GM21619 (cell line): ENCODE data around the gene ENOSF1.

Source experiments
- ATAC-seq: cut with Tn5 transposase; IDR thresholded peaks from one replicate; pipeline ENCODE4 v1.9.1; 2021; ENCODE audit not compliant: unreplicated experiment

The ENOSF1 gene

DNA sequence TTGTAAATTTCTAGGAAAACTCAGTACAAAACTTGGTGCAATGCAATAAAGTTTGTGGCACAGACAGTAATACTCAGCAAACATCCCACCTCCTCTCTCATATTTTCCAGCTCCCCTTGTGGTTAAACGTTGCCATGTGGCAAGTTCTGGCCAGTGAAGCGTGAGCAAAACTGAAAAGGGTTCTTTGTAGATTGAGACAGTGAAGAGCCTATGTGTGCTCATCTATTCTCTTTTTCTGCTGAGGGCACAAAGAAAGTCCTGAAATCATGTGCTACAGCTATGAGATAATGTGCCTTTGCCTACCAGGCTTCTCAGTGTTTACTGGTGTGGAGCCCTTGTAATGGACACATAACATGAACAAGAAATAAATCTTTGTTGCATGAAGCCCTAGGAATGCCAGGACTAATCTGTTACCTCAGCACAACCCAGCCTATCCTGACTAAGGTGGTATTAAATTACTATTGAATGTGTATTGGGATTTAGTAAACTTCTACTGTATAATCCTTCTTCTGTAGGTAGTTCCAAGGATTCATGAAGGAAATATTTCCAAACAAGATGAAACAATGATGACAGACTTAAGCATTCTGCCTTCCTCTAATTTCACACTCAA lies 67.9 kb downstream of the ENOSF1 start:
- no peak for ATAC-seq

DNA sequence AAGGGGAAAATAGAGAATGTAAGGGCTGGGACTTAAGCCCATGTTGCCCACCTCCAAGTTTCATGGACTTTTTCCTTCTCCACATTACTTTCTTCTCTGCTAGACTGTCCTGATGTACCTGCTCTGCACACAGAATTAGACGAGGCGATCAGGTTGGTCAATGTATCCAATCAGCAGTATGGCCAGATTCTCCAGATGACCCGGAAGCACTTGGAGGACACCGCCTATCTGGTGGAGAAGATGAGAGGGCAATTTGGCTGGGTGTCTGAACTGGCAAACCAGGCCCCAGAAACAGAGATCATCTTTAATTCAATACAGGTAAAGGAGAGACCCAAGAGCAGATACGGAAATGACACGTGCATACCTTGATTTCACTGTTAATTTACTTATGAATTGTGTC lies 71.2 kb downstream of the ENOSF1 start:
- ATAC-seq, result no peak

DNA sequence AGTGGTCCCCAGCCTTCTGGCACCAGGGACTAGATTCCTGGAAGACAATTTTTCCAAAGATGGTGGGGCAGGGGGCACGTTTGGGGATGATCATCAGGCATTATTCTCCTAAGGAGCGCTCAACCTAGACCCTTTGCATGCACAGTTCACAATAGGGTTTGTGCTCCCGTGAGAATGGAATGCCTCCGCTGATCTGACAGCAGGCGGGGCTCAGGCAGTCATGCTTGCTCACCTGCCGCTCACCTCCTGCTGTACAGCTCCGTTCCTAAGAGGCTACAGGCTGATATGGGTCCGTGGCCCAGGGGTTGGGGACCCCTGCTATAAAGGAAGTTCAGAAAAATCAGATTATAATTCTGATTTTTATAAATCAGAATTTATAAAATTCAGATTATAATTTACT lies 77.3 kb downstream of the ENOSF1 start:
- ATAC-seq, result no peak

DNA sequence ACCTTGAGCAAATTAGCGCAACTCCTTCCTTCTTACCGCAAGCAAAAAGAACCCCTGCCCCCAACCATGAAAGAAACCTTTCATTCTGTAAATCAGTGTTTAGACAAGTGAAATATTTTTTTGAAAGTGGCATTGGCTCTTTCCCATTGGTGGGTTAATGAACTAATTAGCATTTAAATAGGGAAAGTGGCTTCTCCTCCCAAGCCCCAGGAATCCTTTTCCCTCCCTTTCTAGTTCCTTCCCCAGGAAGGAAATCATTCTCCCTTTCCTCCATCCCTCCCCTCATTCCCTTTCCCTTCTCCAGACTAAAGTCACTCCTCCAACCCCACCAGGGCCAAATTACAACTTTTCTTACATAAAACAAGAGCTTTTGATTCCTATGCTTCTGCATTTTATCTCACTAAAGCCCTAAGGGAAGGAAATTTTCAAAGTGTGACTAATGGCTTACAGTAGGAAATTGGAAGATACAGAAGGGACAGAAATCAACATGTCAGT lies 77.8 kb downstream of the ENOSF1 start:
- no peak for ATAC-seq

DNA sequence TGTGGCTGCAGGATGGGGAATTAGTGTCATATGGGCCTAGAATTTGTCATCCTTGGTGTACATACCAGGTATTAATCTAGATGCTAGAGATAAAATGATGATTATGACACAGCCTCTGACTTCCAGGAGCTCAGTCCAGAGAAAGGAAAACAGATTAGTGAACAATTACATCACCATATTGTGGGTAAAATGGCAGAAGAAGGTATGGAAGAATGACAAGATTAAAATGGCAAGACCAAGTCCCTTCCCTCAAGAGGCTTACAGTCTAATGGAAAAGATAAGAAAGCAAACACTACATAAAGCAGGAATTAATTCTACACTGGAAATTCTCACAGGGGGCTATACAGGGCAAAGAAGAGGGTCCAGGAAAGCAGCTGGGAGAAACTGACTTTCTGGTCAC lies 80.9 kb downstream of the ENOSF1 start:
- no peak for ATAC-seq

DNA sequence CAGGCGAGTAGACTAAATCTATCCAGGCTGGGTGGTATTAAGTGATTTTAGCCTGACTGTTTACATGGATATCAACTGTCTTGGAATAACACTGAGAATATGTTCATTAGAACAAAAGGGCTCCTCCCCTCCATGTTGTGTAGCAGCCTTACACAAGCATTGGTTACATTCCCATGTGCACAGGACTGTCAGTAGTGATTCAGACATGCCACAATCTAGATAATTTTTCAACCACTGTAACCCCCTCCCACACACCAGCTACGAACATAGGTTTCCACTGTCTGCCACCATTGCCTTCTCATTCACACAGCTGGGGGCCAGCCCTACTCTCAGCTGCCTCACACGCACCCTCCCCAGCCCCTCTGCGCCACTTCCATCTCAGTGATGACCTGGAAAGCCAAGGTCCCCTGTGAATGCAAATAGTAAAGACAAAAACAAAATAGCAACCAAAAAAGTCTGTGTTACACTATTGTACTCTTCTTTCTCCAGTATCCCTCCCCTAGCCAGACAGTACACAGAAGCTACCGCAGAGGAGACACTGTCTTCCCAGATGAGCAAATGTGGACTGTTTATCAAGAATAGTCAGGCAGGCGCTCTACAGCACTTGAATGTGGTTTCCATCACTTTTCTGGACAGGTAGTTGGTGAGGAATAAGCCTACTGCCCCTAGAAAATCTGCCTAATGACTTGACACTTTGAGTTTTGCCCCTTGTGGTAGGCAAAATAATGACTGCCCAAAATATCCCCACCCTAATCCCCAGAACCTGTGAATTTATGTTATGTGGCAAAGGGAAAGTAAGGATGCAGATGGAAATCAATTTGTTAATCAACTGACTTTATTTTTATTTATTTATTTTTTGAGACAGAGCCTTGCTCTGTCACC lies 82.9 kb downstream of the ENOSF1 start:
- ATAC-seq, result no peak

DNA sequence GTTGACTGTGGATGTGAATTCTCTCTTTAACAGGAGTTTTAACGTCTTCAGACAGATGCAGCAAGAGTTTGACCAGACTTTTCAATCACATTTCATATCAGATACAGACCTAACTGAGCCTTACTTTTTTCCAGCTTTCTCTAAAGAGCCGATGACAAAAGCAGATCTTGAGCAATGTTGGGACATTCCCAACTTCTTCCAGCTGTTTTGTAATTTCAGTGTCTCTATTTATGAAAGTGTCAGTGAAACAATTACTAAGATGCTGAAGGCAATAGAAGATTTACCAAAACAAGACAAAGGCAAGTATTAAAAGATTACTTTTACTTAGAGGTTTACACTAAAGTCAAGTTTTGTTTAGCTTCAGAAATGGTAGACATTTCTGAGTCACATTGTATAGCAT lies 85.2 kb downstream of the ENOSF1 start:
- ATAC-seq, result no peak

DNA sequence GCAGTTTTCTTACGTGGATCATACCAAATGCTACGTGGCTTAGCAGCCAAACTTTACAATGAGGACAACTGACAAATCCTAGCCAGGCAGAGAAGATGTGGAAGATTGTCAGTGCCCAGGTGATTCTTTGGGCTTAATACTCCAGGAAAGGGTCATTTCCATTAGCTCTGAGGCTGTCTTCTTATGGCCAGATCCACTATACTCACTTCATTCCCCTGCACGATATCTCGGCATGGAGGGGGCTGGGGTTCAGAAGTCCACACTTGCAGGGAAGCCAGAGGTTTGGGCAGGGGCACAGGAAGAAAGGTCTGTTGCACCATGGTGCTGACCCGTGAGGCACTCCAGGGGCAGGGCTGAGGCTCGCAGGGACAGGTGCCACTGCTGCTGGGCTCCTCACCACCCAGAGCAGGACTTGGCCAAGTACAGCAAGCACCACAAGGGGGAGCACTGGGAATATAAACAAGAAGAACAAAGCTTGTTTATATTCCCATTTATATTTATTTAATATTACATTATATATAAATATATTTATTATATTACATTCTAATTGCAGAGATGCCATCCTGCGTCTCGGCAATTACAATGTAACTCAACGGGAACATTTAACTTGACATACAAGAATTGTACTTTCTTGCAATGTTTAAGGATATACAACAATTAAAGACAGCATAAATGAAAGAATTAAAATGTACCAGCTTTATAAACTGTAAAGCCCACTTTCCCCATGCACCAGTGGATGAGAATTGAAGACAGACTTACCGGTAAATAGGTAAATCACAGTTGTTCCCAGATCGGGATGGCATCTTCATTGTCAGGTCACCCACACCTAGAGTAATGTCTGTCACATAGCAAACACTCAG lies 88.4 kb downstream of the ENOSF1 start:
- ATAC-seq, result peak; percentile 58

DNA sequence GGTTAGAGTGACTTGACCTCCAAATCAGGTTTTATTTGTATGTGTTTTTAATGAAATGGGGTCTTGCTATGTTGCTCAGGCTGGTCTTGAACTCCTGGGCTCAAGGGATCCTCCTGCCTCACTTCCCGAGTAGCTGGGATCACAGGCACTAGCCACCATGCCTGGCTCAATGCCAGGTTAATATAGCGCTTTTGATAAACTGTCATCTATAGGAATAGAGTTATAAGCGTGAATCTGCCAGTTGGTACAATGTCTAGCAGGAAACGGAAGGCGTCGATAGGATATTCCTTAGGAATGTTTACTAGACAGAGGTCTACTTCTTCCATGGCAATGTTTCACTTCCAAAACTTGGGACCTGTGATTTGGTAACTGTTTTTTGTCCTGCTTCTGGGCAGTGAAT lies 90.1 kb downstream of the ENOSF1 start:
- no peak for ATAC-seq

DNA sequence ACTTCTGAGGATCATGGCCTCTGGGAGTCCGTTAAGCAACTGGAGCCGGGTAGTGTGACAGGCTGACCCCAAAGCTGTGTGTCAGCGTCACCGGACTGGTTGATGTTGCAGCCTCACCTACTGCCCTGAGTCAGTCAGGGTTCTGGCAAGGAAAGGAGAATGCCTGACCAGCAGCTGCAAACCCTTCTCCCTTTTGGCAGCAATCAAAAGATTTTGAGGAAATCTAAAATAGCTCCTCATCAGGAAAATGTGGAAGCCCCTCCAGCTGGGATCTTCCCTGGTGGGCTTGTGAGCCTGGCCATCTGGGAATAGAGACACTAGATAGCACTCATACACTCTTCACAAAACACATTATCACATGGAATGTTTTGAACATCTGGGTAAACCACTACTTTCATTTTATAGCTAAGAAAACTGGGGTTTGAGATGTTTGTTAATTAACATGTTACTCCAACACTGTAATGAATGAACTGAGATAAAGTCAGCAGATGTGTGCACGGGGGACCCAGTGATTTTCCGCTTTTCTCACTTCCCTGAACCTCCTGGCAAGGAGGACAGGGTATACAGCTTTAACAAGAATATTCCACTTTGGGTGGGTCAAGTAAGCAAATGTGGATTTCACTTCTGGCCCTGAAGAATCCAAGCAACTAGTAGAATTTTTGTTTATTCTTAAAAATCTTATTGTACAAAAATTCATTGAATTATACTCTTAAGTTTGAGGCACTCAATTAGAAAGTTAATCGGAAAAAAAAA lies 91.0 kb downstream of the ENOSF1 start:
- ATAC-seq, result no peak
